Middle frontal gyrus (tissue), 1 donor: ENCODE results near the gene ALX4.

Source experiments
- DNase-seq: peaks from one replicate; pipeline ENCODE4 v3.0.0-alpha.2; 2015; ENCODE audit warnings: low spot score; ENCODE audit errors: extremely low spot score

Gene ALX4

DNA sequence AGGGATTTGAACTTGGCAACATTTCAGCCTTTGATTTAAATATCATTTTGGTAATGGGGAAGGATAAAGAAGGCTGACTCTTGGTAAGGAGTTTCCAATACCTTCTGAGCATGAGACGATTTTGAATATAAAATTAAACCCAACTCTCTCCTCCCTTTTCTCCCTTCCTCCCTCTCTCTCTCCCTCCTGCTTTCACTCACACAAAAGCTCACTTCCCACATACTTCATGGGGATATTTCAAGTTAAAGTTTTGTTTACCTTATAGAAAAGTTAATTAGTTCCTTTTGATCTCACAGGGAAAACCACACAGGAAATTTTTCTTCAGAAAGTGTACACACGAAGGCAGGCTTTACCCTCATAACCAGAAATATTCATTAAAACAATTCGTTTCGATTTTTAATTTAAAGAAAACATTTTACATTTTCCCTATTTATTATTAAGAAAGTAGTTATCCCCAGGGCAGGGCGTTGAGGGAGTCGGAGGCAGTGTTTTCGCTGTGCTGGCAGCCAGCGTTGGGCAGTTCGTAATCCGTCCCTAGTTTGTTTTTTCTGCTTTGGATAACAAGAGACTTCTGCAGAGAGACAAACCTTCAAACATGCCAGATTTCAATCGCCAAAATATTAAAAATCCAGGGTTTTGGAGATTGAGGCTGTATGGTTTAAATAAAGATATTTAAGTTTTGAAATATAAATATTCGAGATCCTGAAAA is 25.3 kb upstream of the ALX4 start:
- DNase-seq, result no peak

DNA sequence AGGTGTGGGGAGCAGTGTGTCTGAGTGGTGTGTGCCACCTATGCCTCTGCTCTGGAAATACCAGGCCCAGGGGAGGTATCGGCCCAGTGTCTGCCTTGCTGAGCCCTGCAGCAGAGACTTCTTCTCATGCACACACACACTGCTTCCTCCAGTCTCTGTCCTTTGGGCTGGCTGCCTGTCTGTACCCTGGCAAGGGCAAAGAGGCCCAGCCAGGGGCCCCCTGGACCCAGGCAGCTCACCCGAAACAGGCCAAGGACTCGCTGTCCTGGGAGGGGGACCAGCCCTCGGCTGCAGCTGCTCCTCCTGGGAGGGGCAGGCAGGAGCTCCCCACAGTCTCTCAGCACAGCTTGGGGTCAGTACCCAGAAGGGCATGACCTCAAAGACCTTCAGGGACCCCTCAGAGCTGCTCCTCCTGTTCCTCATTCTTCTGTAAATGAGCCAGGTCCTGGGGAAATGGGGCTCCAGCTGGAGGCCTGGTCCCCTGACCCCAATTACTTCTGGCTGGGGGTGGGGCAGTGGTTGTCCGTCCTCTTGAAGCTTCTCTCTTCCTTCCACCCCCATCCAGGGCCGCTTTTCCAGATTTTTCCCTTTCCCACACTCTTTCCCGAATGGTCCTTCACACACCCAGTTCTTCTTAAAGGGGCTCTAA is 24.5 kb upstream of the ALX4 start:
- no peak for DNase-seq

DNA sequence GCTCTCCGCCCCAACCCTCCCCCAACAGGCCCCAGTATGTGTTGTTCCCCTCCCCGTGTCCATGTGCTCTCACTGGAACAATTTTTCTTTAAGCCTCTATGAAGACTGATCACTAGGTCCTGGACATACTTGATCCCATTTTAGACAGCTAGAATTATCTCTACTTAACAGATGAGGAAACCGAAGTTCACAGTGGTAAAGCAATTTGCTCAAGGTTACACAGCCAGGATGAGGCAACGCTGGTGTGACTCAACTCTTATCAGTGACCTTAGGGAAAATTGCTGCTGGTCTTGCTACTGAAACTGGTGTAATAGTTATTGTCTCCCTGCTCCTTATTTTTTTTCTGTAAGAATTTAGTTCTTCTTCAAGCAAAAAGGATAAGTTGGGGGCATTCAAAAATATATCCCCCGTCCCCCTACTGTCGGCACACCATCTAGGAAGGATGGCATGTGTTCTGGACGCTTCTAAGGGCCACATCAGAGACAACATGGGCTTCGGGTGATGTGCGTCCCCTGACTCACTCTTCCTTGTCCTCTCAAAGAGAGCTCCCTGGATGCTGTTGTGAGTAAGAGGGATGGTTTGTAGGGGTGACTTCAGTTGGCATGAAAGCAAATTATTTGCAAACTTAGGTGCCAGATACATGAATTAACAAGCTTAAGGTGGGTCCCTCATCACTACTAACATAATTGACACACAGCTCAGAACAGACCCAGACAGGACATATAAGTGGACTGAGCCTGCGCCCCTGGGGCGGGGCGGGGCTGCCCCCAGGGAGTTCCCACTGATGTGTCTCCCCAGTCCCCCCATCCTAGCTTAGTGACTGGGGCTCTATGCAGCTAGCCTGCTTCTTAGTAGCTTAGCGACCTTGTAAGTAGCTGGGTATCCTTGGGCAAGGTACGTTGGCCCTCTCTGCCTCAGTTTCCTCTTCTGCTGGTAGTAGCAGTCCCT is 23.6 kb upstream of the ALX4 start:
- no peak for DNase-seq

DNA sequence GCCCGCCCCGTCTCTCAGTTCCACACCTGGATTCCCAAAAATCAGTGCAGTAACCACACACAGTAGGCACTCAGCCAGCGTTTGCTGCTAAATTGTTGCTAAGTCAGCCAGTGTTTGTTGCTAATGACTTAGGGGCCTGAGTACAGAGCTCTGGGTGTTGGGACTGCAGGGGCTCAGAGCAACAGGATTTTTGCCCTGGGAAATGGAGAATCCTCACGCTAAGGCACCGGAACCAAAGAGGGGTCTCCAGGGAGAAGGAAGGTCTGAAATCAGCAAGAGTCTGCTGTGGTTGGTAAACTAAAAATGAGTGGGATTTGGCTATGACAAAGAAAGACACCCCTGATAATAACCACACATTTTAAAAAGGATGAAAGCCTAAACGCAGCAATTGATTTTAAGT is 22.7 kb upstream of the ALX4 start:
- no peak for DNase-seq

DNA sequence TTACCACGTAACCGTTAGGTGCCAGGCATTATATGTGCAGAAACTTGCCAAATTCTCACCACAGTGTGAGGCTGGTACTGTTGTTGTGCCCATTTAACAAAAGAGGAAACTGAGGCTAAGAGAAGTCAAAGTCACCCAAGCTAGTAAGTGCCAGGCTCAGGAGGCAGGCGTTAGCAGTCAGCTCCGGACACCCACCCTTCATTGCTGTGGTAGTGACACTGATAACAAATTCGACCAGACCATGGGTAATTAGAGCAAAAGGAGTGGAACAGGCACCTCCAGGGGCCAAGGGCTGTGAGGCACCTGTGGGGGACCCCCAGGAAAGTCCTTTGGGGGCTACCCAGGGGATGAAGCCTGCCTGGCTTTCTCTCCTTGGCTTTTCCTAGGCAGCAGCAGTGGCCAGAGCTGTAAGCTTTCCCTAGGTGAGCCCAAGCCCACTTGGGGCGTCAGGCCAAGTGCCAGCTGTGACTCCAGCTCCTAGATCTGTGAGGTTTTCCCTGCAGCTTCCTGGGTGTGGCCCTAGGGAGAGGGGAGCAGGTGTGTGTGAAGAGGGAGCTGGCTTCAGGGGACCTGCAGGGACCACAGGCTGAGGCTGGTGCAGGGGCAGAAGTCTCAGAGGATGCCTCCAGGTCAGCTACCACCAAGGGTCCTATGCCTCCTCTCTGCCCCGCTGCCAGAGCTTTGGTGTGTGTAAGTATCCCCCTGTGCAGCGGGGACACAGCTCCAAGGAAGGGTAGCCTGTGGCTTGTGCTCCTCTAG is 19.7 kb upstream of the ALX4 start:
- no peak for DNase-seq

DNA sequence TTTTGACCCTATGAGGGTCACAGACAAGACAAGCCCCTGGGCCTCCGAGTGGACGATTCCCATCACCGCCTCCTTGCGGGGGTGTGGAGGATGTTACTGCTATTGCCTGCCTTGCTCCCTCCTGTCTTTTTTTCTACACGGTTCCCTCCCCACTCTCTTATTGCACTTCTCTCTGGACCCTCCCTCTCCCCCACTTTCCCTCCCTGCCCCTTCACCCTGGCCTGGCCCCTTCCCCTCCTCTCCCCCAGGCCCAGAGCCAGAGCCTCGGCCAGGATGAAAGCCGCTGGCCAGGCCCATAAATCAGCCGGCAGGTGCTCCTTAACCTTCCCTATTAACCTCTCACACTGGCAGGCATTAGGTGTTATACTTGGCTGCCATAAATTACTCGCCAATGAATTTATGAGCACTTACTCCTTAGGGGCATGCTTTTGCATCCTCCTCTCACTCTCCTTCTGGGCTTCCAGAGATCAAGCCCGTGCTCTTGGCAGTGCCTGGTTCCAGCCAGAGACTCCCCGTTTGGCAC is 18.3 kb upstream of the ALX4 start:
- DNase-seq, result no peak

DNA sequence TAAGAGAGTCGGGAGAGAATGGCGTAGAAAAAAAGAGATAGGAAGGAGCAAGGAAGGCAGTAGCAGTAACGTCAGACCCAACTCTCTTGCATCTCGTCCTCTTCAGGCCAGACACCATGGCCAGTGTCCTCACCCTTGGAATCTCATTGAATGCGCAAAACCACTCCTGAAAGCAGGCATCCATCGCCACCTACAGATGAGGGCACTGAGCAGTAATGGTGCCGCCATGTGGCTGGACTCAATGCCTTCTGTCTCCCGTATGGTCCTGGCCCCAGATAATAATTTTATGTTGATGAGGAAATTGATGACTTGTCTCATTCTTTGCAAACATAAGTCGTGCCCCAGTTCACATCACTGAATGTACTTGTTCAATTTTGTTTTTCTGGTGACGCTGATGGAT is 17.8 kb upstream of the ALX4 start:
- no peak for DNase-seq

DNA sequence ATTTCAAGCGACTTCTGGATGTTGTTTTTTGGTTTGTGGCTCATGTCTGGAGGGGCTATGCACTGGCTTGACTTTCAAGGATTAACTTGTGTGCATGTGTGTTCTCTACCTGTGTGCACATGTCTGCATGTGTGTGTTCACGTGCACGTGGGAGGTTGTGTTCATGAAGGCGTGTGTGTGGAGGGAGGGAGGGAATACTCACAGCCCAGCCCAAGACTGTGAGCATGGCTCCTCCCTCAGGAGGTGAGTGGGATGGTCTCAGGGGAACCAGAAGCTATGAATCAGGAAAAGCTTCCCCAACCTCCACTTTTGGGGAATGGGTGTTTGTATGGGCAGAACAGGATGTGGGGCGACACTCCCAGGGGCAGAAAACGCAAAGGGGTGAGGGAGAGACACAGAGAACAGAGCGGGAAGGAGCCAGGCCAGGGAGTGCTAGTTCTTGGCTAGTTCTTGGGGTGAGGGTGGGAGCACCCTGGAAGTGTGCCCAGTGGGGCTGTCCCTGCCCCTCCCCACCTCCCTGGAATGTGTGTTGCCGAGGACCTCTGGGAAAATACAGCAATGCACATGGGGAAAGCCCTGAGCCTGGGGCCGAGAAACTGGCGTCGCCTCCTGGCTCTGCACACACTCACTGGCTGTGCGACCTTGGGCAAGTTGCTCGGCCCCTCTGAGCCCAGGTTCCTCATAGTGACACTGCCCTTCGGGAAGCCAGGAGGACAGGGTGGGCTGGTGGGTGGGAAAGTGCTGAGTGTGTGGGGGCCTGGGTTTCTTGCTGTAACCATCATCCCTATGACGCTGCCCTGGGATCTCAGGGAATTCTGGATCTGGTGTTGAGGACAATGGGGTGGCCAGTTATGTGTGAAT is 16.9 kb upstream of the ALX4 start:
- DNase-seq, result no peak

DNA sequence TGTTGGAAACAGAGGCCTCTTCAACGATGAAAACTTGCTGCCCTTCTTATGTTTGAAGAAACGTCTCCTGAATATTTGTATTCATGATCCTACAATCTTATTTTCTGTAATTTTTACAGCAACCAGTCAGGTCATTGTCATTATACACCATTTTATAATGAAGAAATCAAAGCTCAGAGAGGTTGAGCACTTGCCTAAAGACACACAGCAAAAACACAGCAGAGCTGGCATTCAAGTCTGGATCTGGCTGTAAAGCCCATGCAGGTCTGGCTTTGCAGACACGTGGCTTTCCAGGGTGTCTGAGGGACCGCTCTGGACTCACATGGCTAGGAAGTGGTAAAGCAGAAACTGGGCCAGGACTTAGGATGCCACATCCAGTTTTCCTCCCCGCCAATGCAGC is 15.8 kb upstream of the ALX4 start:
- no peak for DNase-seq

DNA sequence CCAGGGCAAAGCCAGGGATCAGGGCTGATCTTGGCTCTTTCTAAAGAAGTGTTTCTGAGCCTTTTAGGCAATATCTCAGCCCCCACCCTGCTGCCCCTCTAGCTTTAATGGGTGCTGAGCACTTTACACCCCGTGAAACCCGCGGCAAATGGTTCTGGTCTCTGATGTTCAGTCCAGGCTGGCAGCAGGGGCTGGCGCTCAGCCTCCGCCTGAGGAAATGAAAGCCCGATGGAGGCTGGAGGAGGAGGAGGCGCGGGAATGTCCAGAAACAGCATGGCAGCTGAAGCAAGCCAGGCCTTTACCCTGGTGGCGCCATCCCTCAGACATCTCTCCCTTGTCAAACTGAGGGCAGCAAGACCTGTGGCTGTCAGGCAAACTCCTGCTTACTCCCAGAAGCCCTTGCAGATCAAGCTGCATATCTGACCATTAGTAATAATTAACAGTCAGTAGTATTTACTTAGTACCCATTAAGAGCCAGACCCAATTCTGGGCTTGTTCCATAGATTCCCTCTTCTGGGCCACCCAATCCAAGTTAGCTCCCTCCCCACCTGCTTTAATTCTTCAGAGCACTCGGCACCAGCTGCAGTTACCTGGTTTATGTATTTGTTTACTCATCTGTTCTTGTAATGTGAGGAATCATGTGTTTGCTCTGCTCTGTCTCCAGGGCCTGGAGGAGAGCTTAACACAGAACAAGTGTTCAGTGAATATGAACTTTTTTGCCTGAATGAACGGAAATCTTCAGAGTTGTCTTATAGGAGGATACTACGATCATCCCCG is 15.0 kb upstream of the ALX4 start:
- DNase-seq, result no peak

DNA sequence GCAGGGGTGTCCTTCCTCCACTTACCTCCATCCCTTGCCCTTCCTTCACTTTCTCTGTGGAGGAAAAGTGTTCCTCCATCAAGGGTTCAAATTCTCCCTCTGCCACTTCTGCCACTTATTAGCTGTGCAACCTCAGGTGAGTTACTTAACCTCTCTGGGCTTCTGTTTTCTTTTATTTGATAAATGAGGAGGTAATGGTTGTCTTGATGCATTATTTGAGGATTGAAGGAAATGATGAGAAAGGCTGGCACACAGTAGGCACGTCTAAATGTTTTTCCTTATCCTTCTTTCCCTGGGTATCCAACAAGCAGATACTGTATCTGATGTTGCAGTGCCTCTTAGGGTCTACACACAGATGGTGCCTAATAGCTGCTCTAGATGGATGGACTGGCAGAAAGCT is 14.3 kb upstream of the ALX4 start:
- no peak for DNase-seq

DNA sequence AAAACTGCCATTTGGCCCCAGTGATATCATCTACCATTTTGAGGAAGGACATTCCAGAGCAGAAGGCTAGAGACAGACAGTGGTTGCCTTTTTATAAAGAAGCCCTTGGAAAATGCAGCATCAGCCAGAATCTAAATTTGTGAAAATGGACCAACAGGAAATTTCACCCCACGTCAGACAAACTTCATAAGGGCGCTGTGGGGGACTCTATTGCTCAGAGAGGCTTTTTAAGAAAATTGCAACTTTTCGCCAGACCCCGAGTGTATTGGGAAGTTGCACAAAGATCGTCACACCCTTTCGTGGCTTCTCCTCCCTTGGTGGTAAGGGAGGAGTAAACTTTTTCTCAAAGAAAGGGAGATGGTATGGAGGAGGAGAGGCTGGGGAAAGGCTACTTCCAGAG is 12.3 kb upstream of the ALX4 start:
- no peak for DNase-seq

DNA sequence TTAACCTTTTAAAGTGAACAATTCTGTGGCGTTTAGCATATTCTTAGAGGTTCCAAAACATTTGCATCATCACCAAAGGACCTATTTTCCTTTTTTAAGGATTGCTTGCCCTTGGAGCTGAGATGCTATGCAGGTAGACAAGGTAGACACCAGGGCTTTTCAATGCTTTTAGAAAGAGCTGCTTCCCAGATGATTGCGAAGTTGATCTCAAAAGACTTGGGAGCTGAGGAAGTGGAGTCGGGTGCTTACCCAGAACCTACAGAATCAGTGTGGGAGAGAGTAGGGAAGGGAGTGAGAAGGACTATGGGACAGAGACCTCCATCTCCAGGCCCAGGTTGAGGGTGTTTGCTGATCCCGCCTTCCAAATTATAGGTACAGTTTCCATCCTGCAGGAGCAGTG is 11.1 kb upstream of the ALX4 start:
- no peak for DNase-seq

DNA sequence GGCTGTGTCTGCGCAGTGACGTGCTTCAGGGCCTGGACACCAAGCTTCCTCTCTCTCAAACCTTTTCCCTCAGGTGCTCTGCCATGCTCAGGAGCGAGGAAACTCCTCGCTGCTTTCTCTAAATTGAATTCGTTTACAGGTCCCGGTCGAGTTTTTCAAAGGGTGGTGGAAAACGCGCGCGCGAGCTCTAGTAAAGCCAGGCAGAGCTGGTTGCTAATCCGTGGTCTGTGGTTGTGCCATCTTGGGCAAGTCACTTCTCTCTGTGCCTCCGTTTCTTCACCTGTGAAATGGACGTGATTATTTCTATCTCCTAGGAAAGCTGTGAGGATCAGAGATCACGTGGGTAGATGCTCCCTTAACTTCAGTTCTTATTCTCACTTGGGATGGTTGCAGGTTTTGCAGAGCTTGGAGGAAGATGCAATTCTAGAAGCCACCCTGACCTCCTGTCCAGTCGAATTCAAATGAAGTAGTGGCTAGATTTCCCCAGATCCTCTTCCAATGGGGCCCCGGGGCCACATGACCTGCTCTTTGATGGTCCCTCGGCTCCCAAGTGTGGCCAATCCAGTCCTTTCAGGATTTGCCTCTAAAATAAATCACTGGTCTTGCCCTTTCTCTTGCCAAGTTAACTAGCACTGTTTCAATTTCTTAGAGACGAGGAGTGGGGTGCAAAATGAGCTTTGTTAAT is 10.5 kb upstream of the ALX4 start:
- DNase-seq, result no peak

DNA sequence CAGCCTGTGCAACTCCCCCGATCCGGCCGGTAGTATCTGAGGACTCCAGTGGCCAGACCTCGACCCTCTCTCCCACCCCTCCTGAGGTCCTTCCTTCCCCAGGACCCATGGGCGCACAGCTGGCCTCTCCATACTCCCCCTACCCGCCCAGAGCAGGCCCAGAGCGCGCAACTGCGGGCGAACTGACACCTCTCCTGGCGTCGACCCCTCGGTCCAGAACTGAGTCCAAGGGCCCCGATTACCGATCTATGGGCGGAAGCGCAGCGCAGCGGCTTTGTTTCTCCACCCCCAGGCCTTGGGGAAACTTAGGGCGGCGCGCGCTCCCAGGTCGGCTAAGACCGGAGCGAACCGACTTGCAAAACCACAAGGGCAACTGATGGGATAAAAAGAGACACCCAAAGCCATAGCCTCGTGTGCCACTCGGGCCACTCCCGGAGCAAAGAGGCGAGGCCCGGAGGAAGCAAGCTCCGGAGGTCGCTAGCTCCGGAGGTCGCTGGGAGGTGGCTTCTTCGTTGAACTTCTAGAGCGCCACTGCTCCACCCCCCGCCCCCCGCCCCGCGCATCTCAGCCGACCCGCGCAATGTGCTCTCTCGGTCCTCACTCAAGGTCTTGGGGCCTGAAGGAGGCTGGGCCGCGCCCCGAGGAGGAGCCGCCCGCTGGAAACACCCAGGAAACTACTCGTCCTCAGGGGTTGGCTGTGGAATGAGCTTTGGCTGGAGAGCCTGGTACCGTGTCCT is 9.8 kb upstream of the ALX4 start:
- DNase-seq, result no peak

DNA sequence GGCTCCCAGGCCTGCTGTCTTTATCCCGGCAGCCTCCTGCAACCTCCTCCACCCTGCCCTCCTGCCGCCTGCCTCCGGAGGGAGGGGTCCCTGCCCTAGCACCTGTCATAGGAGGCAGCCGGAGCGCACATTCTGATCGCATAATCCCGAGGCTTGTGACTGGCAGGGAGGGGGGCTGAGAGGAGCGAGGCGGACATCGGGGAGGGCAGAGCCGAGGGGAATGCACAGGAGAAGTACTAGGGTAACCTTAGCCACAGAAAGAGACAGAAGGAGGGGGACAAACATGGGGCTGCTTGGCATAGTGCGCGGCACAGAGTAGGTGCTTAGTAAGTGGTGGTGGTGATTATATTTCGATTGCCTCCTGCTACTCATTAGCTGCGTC is 9.2 kb upstream of the ALX4 start:
- no peak for DNase-seq

DNA sequence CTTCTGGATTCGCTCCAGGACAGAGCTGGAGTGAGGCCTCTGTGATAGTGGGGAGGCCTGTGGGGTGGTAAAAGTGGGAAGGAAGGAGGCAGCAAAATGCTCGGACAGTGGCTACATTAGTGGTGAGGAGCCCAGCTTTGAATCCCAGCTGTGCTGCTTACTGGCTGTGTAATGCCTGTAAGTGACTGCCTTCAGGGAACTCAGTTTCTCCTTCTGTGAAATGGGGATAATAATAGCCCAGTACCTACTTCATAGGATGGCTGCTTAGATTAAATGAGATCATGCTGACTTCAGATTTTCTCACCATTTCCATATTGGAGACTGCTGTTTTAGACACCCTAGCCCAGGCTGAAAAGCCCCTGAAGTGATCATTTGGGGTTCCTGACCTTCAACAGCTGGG is 8.4 kb upstream of the ALX4 start:
- DNase-seq, result no peak

DNA sequence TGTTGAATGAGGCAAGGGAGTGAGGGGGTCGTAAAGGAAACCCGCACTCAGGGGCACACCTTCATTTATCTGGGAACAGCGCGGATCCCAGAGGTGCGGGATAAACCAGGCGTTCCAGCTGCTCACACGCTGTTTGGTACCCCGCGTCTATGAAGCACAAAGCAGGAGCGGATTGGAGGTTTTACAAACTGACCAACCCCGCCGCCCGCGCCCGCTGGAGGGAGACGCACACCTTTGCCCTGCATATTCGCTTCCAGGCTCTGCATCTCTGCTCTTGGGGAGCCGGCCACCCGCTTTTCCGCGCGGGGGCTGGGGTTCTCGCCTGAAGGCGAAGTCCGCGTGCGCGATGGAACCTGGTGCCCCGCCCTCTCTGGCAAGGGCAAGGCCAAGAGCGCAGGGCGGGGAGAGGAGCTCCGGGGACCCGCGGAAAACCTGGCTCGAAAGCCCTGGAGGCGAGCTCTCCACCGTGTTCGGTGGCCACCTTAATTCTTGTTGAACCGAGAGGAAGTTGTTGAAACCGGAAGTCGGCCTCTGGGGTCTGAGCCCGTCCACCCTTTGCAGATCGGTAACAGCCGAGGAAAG is 6.8 kb upstream of the ALX4 start:
- DNase-seq, result no peak
